Hepatocyte (in vitro differentiated cells): ENCODE data around the gene NDUFV2.

Source experiments
- CTCF ChIP-seq: fragments of 200-600 bp; sonication (generic); IDR thresholded peaks from 2 replicates; pipeline ENCODE4 v1.5.1; 2016; ENCODE audit warnings: antibody characterized with exemption, mild to moderate bottlenecking; ENCODE audit not compliant: poor library complexity
- EZH2 ChIP-seq: fragments of 200-600 bp; sonication (generic); IDR thresholded peaks from 2 replicates; pipeline ENCODE4 v1.6.1; 2016; ENCODE audit warnings: antibody characterized with exemption, mild to moderate bottlenecking, borderline replicate concordance
- EZH2phosphoT487 ChIP-seq: fragments of 200-600 bp; sonication (generic); IDR thresholded peaks from one replicate; pipeline ENCODE4 v1.6.1; 2018; ENCODE audit warnings: antibody characterized with exemption, mild to moderate bottlenecking, low read depth, moderate library complexity; ENCODE audit not compliant: unreplicated experiment, severe bottlenecking

GRCh38 chr18:9157806-9158205 is 55.3 kb downstream of the NDUFV2 start:
- TF ChIP-seq EZH2 (no peak), EZH2phosphoT487 (no peak), CTCF (no peak)
